OCI-LY1 (cell line): ENCODE data around the gene FAM83F.

Experiments
- CTCF ChIP-seq: fragments of 200-600 bp; sonication (generic), shearing (Covaris generic); IDR thresholded peaks from 2 replicates; pipeline ENCODE4 v1.5.1; 2017; ENCODE audit warnings: mild to moderate bottlenecking, antibody characterized with exemption, low read length, moderate library complexity, mixed read lengths
- EZH2 ChIP-seq: fragments of 200-600 bp; sonication (generic), shearing (Covaris generic); IDR thresholded peaks from 2 replicates; pipeline ENCODE4 v1.8.0; 2017; ENCODE audit warnings: borderline replicate concordance, mixed run types, mild to moderate bottlenecking, antibody characterized with exemption, low read length, moderate library complexity, mixed read lengths

GRCh38 chr22:39985383-39986035 lies 9.2 kb upstream of the FAM83F start:
- TF ChIP-seq CTCF (no peak), EZH2 (no peak)
